Psoas muscle (tissue), 8 donors: Measurements from ENCODE around the gene CHPT1. TPM values are rescaled to one million over a fixed set of nuclear protein-coding genes. Genes with fewer than 3 reads are reported as not detected.
A peak's percentile ranks its signal among the peaks of the same experiment; 100 is the strongest.

Experiments used
- ATAC-seq, 4 donors: fragments of 200-7000 bp; cut with Tn5 transposase; one replicate each; pipeline ENCODE4 v1.9.1; 2020; ENCODE audit warnings: moderate library complexity in 3 of 4, mild to moderate bottlenecking in 2 of 4
- DNase-seq, 2 donors: peaks; one replicate each; pipeline ENCODE4 v3.0.0-alpha.2; 2020
- H3K27ac ChIP-seq: fragments of 200-600 bp; one replicate; pipeline ENCODE4 v1.8.0; 2022
- H3K27me3 ChIP-seq, 3 donors: fragments of 200-600 bp in 1 of 3; one replicate each; pipeline versions ENCODE4 v1.6.1 to v1.8.0; 2013 to 2022; ENCODE audit warnings: low read length in 2 of 3, mild to moderate bottlenecking in 2 of 3, moderate library complexity in 1 of 3; ENCODE audit not compliant: insufficient read depth in 3 of 3
- H3K36me3 ChIP-seq, 2 donors: fragments of 200-600 bp in 1 of 2; one replicate each; pipeline versions ENCODE4 v1.6.1 to v1.8.0; 2013 to 2022; ENCODE audit warnings: low read depth in 1 of 2, mild to moderate bottlenecking in 1 of 2, moderate library complexity in 1 of 2; ENCODE audit not compliant: insufficient read depth in 1 of 2
- H3K4me1 ChIP-seq: fragments of 200-600 bp; one replicate; pipeline ENCODE4 v1.8.0; 2022
- H3K4me3 ChIP-seq: fragments of 200-600 bp; one replicate; pipeline ENCODE4 v1.8.0; 2022; ENCODE audit warnings: mild to moderate bottlenecking
- H3K9me3 ChIP-seq: fragments of 200-600 bp; one replicate; pipeline ENCODE4 v1.8.0; 2022
- WGBS, 3 donors: extraction: QIAGEN DNeasy Blood & Tissue Kit; methylation state at CpG; one replicate each; pipeline versions ENCODE4 v1.1.6 to v1.1.7; 2013; 5-methylcytosine and 5-hydroxymethylcytosine counted together
- intact Hi-C, 2 donors: fragments of 100-400 bp; cut with DNase I; formaldehyde crosslinking; loops; one replicate each; pipeline versions ENCODE4 v1.11.0 to v1.14.2; 2022
- long read RNA-seq, 2 donors: library from polyadenylated mRNA; unstranded; transcript quantifications; one replicate each; pipeline ENCODE4 v2.0.0, GENCODE V29; 2021
- polyA plus RNA-seq, 3 donors: library from polyadenylated mRNA; stranded (reverse); fragments of 200-250 nt; gene quantifications; one replicate each; pipeline ENCODE4 v1.2.3, GENCODE V29; 2013
- total RNA-seq, 4 donors: library from RNA; stranded (reverse); fragmentation: NEBNext Ultra II Directional in 2 of 4; extraction: Animal tissue kit (Norgen Biotek cat#: 25700) in 2 of 4; gene quantifications; one replicate each; pipeline versions ENCODE4 v1.2.1 to v1.2.4, GENCODE V29; 2021 to 2023
- TF ChIP-seq, protein P1 (sequence below): fragments of 200-600 bp; IDR thresholded peaks from one replicate; pipeline ENCODE4 v1.8.0; 2022; ENCODE audit warnings: antibody characterized with exemption
- donor health status: healthy with polysubstance abuse.
- donor health status: DM: no; HTN: no; CAD: no; lungs with moderate emphysema.
- donor health status: Bipolar disorder and iron deficiency.
- donor health status: healthy.
- donor health status: DM: yes; HTN: yes; CAD: no.
- donor health status: DM: no; HTN: no; CAD: no.
- donor health status: DM: no; HTN: no; CAD: no.
- donor health status: DM: yes; HTN: yes; CAD: no.

Gene CHPT1
- total RNA-seq, result 10 to 100 TPM; 17.9 to 31.3 (median 20.7) TPM
- 10 to 100 TPM; 20.7 to 38.9 (median 29.8) TPM for polyA plus RNA-seq
- long read RNA-seq, donor 1, transcript CHPT1-201 (9 exons, 1,585 nt), result major isoform, 22 of 32 reads
- long read RNA-seq, donor 1, partial matches to known transcripts, result 2 of 32 reads
- long read RNA-seq, donor 1, other reads (novel, unspliced or antisense), result 5 of 32 reads
- long read RNA-seq, donor 2, transcript CHPT1-201 (9 exons, 1,585 nt), result major isoform, 24 of 36 reads
- long read RNA-seq, donor 2, partial matches to known transcripts, result 0 of 36 reads
- long read RNA-seq, donor 2, other reads (novel, unspliced or antisense), result 9 of 36 reads

DNA sequence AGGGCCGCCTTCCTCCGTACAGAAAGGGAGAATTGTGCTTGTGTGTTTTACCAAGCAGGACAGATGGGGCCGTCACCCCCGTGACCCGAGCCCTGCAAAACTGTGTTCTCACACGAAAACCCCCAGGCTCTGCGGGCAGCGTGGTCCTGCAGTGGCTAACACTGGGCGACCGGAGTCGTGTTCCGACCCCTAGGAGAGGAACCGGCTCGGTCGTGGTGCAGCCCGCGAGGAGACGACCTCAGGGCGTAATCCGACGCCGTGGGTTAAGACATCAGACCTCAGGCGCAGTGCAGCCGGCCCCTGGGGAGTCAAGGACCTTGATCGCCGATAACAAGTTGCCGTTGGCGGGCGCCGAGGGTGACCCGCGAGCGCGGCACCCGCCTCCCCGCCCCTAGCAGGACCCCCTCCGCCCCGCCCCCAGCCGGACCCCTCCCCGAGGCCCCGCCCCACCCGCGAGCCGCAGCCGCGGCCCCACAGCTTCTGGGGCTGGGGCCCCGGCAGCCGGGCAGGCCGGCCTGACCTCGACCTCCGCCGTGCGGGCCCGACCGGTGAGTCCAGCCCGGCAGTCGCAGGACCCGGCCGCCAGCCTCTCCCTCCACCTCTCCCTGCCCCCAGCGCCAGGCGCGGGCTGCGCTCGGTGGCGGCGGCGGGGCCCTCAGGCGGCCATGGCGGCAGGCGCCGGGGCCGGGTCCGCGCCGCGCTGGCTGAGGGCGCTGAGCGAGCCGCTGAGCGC, at the start of gene CHPT1:
Gene CHPT1, plus strand, starts transcription at position 444 of the 733 bp plus-strand sequence. Its CDS starts 222 bp downstream, at position 666.
- Histone ChIP-seq H3K27me3 (no peaks in the 10 kb centered on the region), H3K9me3 (peaks cover 5% of the 10 kb centered on the region), H3K27ac (peak within 1 kb of the TSS; percentile 97), H3K4me3 (peak within 1 kb of the TSS; percentile 96), H3K36me3 (no peaks in the 10 kb centered on the region), H3K4me1 (peaks cover 45% of the 10 kb centered on the region)
- TF ChIP-seq, protein P1, sequence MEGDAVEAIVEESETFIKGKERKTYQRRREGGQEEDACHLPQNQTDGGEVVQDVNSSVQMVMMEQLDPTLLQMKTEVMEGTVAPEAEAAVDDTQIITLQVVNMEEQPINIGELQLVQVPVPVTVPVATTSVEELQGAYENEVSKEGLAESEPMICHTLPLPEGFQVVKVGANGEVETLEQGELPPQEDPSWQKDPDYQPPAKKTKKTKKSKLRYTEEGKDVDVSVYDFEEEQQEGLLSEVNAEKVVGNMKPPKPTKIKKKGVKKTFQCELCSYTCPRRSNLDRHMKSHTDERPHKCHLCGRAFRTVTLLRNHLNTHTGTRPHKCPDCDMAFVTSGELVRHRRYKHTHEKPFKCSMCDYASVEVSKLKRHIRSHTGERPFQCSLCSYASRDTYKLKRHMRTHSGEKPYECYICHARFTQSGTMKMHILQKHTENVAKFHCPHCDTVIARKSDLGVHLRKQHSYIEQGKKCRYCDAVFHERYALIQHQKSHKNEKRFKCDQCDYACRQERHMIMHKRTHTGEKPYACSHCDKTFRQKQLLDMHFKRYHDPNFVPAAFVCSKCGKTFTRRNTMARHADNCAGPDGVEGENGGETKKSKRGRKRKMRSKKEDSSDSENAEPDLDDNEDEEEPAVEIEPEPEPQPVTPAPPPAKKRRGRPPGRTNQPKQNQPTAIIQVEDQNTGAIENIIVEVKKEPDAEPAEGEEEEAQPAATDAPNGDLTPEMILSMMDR, result no peak
- WGBS, 3 donors, result 0% methylated on average over 57 to 80 of the region's 80 CpGs
- intact Hi-C loops, result loop anchor here in 1 of 2 donors (10.0 kb wide), 2 partner anchors 203 to 293 kb away; partner anchors contain the start of gene ARL1
- DNase-seq (peak; percentile 80 to 90), ATAC-seq (peak; percentile 68 to 77 (median 74))

DNA sequence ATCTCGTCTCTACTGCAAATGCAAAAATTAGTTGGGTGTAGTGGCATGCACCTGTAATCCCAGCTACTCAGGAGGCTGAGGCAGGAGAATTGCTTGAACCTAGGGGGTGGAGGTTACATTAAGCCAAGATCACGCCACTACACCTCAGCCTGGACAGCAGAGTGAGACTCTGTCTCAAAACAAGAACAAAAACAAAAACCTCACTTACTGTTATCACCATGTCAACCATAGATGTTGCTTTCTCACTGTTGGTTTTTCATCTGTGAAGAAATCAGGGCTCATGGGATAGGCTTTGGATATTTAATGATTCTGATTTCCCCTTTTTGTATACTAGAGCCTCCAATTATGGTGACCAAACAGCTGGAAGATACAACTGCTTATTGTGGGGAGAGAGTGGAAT, 49.7 kb upstream of the CHPT1 start:
- intact Hi-C loops, result no loop called here
- peak overlapping the region; percentile 66 for H3K27ac ChIP-seq
- H3K4me3 ChIP-seq, result no peak overlapping the region
- TF ChIP-seq, protein P1, result no peak
- H3K4me1 ChIP-seq, result no peaks in the 10 kb centered on the region
- H3K9me3 ChIP-seq, result no peaks in the 10 kb centered on the region
- ATAC-seq (no peak), DNase-seq (no peak)
- peaks cover under 1 to 100% of the 10 kb centered on the region in 2 donors for H3K36me3 ChIP-seq
- WGBS, 3 donors, result 61 to 74% (median 68%) methylated on average over 2 of the region's 2 CpGs
- no peaks in the 10 kb centered on the region for H3K27me3 ChIP-seq

DNA sequence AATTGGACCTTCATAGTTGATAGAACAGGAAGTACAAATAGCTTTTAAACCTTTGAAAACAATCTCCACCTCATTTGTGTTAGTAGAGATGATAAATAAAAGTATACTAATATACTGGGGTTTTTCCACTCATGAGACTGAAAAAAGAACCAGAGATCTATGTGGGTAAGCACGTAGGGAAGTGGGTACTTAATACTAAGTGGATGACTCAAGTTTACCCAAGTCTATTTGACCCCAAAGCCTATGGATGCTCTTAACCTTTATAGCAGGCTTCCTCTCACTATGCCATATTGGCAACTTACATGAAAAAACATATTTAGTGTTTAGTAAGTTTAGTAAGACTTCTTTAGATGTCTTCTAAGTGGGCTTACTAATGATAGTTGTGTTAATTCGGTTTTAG, 49.2 kb upstream of the CHPT1 start:
- Histone ChIP-seq H3K27me3 (no peaks in the 10 kb centered on the region), H3K4me3 (no peak overlapping the region), H3K9me3 (no peaks in the 10 kb centered on the region), H3K4me1 (no peaks in the 10 kb centered on the region), H3K36me3 (peaks cover 0 to 100% of the 10 kb centered on the region in 2 donors), H3K27ac (peak overlapping the region; percentile 66)
- TF ChIP-seq, protein P1, result no peak
- DNase-seq (no peak), ATAC-seq (no peak)
- WGBS, 3 donors, result 61 to 64% (median 61%) methylated on average over 2 of the region's 2 CpGs
- intact Hi-C loops, result no loop called here

DNA sequence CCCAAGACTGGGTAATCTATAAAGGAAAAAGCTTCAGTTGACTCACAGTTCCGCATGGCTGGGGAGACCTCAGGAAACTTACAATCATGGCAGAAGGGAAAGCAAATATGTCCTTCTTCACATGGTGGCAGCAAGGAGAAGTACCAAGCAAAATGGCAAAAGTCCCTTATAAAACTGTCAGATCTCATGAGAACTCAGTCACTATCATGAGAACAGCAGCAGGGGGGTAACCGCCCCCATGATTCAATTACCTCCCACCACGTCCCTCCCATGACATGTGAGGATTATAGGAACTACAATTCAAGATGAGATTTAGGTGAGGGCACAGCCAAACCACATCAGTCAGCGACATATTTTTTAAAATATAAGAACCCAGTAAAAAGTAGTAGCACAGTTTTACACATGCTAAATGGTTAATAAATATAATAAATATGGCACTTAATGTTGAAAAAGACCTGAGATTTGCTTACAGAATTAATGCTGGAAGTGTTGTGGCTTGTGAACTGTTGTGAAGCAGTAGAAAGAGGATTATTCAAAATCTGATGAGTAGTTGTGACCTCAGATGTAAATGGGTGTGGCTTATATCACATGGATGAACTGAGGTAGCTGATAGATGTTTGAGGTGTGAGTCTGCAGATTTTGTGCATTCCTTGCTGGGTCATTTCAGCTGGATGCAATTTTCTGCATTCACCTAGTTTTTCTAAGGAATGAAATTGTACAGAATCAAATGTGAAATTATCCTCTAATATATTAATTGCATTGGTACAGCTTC, 46.9 kb upstream of the CHPT1 start:
- Histone ChIP-seq H3K4me3 (no peak overlapping the region), H3K27me3 (no peaks in the 10 kb centered on the region), H3K27ac (peak overlapping the region; percentile 27), H3K4me1 (no peaks in the 10 kb centered on the region), H3K9me3 (no peaks in the 10 kb centered on the region), H3K36me3 (peaks cover 3 to 100% of the 10 kb centered on the region in 2 donors)
- WGBS, 3 donors, result 69 to 80% (median 79%) methylated on average over 4 of the region's 4 CpGs
- ATAC-seq (no peak), DNase-seq (no peak)
- intact Hi-C loops, result loop anchor here in 1 of 2 donors (10.0 kb wide), 1 partner anchor 336 kb away; no protein-coding TSS in a partner anchor
- TF ChIP-seq, protein P1, result no peak
